Measurements from ENCODE around the gene QRFPR. TPM values are rescaled to one million over a fixed set of nuclear protein-coding genes. Genes with fewer than 3 reads are reported as not detected.

QRFPR gene
- polyA plus RNA-seq, 1 donor (not counting 4 experiments of a cell fraction or from before 2014, with no cell fraction given) = 0.38 TPM

DNA sequence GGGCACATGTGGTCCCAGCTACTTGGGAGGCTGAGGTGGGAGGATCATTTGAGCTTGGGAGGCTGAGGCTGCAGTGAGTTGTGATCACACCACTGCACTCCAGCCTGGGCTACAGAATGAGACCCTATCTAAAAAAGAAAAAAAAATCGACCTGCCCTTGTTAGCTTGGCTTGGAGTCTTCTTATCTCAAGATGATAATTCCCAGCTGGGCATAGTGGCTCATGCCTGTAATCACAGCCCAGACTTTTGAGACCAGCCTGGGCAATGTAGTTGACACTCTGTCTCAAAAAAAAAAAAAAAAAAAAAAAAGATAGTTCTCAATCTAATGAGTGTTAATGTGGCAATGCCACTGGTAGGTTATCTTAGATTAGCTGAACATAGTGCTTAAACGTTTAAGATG, 41.0 kb downstream of the QRFPR start:
- dilution Hi-C loops (cut with MboI; ENCODE audit: extremely low pct_ligation_motif_present, low sequenced_read_pairs) = no loop called here
- TF ChIP-seq EZH2 (IDR thresholded peaks at IDR 0.05; ENCODE audit: low read length) (no peak), CTCF (optimal IDR thresholded peaks at IDR 0.05 in 1 of 3, IDR thresholded peaks at IDR 0.05 in 1 of 3, conservative IDR thresholded peaks at IDR 0.05 in 1 of 3; ENCODE audit: extremely low read depth in 1 of 3, insufficient read depth in 2 of 3, low read length in 3 of 3) (no peak)
- no peaks in the 10 kb centered on the region for H3K36me3 ChIP-seq (ENCODE audit: control insufficient read depth in 2 of 2, extremely low read depth in 1 of 2, insufficient read depth in 2 of 2, low read length in 2 of 2)
- no peaks in the 10 kb centered on the region for H3K9me3 ChIP-seq (ENCODE audit: control insufficient read depth, low read depth, low read length)
- no peak overlapping the region for H2AFZ ChIP-seq (ENCODE audit: control insufficient read depth, low read length)
- H3K9me1 ChIP-seq (ENCODE audit: control insufficient read depth, extremely low read depth, insufficient read depth, low read length) = no peaks in the 10 kb centered on the region
- H3K9ac ChIP-seq (ENCODE audit: control insufficient read depth, extremely low read depth, insufficient read depth, low read length) = no peak overlapping the region
- H3K79me2 ChIP-seq (ENCODE audit: control insufficient read depth, insufficient read depth, low read length) = no peaks in the 10 kb centered on the region
- H3K27ac ChIP-seq (ENCODE audit: control insufficient read depth, insufficient read depth, low read length) = no peak overlapping the region
- no peak overlapping the region for H3K4me2 ChIP-seq (ENCODE audit: control insufficient read depth, extremely low read depth, insufficient read depth, low read depth, low read length)
- H3K27me3 ChIP-seq (ENCODE audit: control insufficient read depth, extremely low read depth, insufficient read depth, low read length) = no peaks in the 10 kb centered on the region
- no peak for DNase-seq (ENCODE audit: low read depth, low spot score)
- no peak for FAIRE-seq
- H3K4me3 ChIP-seq (ENCODE audit: control insufficient read depth in 2 of 3, extremely low read depth in 1 of 3, insufficient read depth in 2 of 3, low read depth in 1 of 3, low read length in 3 of 3) = no peak overlapping the region
- no peaks in the 10 kb centered on the region for H3K4me1 ChIP-seq (ENCODE audit: control insufficient read depth, extremely low read depth, insufficient read depth, low read length)
- no peaks in the 10 kb centered on the region for H4K20me1 ChIP-seq (ENCODE audit: control insufficient read depth, extremely low read depth, insufficient read depth, low read length)

DNA sequence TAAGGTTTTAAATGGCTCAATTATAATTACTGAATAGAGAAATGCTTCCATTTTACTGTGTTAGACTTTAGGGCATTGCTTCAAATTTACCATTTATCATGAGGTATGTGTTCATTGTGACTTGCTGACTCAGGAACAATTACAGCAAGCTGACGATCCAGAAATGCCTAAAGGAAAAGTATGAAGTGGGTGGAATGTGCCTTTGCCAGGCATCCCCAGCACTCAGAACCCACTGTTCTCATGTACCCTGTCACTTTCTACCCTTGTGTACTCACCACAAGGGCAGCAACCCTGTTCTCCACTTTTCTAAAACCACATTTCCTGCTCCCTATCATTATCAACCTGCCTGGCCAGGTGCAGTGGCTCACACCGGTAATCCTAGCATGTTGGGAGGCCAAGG, 41.5 kb downstream of the QRFPR start:
- no peaks in the 10 kb centered on the region for H3K9me1 ChIP-seq (ENCODE audit: control insufficient read depth, extremely low read depth, insufficient read depth, low read length)
- H3K9ac ChIP-seq (ENCODE audit: control insufficient read depth, extremely low read depth, insufficient read depth, low read length) = no peak overlapping the region
- H3K36me3 ChIP-seq (ENCODE audit: control insufficient read depth in 2 of 2, extremely low read depth in 1 of 2, insufficient read depth in 2 of 2, low read length in 2 of 2) = no peaks in the 10 kb centered on the region
- no peaks in the 10 kb centered on the region for H3K9me3 ChIP-seq (ENCODE audit: control insufficient read depth, low read depth, low read length)
- H3K79me2 ChIP-seq (ENCODE audit: control insufficient read depth, insufficient read depth, low read length) = no peaks in the 10 kb centered on the region
- H3K4me2 ChIP-seq (ENCODE audit: control insufficient read depth, extremely low read depth, insufficient read depth, low read depth, low read length) = no peak overlapping the region
- H3K27me3 ChIP-seq (ENCODE audit: control insufficient read depth, extremely low read depth, insufficient read depth, low read length) = no peaks in the 10 kb centered on the region
- no peak overlapping the region for H2AFZ ChIP-seq (ENCODE audit: control insufficient read depth, low read length)
- dilution Hi-C loops (cut with MboI; ENCODE audit: extremely low pct_ligation_motif_present, low sequenced_read_pairs) = no loop called here
- DNase-seq (ENCODE audit: low read depth, low spot score) (no peak), FAIRE-seq (no peak)
- no peaks in the 10 kb centered on the region for H4K20me1 ChIP-seq (ENCODE audit: control insufficient read depth, extremely low read depth, insufficient read depth, low read length)
- no peak overlapping the region for H3K4me3 ChIP-seq (ENCODE audit: control insufficient read depth in 2 of 3, extremely low read depth in 1 of 3, insufficient read depth in 2 of 3, low read depth in 1 of 3, low read length in 3 of 3)
- H3K4me1 ChIP-seq (ENCODE audit: control insufficient read depth, extremely low read depth, insufficient read depth, low read length) = no peaks in the 10 kb centered on the region
- no peak overlapping the region for H3K27ac ChIP-seq (ENCODE audit: control insufficient read depth, insufficient read depth, low read length)
- no peak for TF ChIP-seq CTCF (optimal IDR thresholded peaks at IDR 0.05 in 1 of 3, IDR thresholded peaks at IDR 0.05 in 1 of 3, conservative IDR thresholded peaks at IDR 0.05 in 1 of 3; ENCODE audit: extremely low read depth in 1 of 3, insufficient read depth in 2 of 3, low read length in 3 of 3)
- no peak for TF ChIP-seq EZH2 (IDR thresholded peaks at IDR 0.05; ENCODE audit: low read length)
